CD4-positive, alpha-beta T cell treated with Interleukin-4 for 1 hour (primary cell): ENCODE results near the gene UBE2S.

ENCODE experiments used
- DNase-seq, 2 donors: peaks; one replicate each; pipeline ENCODE4 v3.0.0-alpha.2; 2020 to 2022

UBE2S gene

GRCh38 chr19:55382013-55382412 lies 25.6 kb downstream of the UBE2S start:
- DNase-seq: no peak

DNA sequence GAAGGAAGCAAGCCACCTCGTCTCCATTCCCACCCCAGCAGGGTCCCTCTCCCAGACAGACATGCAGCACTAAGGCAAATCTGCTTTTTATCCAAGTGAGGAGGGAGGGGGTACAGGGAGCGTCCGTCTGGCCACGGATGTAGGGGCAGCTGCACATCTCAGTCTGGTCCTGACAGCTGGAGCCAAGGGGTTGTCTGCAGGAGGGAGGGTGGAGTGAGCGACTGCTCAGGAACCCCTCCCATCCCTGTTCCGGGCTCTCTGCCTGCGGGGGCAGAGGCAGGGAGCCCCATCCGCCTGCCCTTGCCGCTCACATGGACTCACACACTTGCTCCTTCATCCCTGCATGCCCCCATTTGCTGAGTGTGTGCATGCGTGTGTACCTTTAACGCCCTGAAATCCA lies 28.4 kb downstream of the UBE2S start:
- DNase-seq: no peak

DNA sequence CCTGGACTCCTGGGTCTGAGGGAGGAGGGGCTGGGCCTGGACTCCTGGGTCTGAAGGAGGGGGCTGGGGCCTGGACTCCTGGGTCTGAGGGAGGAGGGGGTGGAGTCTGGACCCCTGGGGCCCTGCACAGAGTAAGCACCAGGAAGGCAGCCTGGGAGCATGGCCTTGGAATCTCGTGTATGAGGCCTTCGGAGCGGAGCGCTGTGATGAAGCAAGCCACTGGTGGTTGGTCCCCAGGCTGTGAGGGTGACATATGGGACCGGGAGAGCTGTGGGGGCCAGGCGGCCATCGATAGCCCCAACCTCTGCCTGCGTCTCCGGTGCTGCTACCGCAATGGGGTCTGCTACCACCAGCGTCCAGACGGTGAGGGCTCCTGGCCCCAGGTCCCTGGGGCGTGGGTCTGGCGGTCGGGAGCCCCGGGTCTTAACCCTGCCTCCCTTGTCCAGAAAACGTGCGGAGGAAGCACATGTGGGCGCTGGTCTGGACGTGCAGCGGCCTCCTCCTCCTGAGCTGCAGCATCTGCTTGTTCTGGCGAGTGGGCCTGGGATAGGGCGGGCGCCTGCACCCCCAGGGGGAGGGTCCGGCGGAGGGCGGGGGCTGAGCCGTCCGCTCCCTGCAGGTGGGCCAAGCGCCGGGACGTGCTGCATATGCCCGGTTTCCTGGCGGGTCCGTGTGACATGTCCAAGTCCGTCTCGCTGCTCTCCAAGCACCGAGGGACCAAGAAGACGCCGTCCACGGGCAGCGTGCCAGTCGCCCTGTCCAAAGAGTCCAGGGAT lies 30.0 kb downstream of the UBE2S start:
- no peak for DNase-seq

- DNase-seq: no peak
Observed at GRCh38 chr19:55376241-55376933, 31.2 kb downstream of the UBE2S start, which contains the start of gene TMEM190. TSS of gene TMEM190 (plus strand) at chr19:55376826. CDS start at chr19:55376854, 28 bp downstream.

DNA sequence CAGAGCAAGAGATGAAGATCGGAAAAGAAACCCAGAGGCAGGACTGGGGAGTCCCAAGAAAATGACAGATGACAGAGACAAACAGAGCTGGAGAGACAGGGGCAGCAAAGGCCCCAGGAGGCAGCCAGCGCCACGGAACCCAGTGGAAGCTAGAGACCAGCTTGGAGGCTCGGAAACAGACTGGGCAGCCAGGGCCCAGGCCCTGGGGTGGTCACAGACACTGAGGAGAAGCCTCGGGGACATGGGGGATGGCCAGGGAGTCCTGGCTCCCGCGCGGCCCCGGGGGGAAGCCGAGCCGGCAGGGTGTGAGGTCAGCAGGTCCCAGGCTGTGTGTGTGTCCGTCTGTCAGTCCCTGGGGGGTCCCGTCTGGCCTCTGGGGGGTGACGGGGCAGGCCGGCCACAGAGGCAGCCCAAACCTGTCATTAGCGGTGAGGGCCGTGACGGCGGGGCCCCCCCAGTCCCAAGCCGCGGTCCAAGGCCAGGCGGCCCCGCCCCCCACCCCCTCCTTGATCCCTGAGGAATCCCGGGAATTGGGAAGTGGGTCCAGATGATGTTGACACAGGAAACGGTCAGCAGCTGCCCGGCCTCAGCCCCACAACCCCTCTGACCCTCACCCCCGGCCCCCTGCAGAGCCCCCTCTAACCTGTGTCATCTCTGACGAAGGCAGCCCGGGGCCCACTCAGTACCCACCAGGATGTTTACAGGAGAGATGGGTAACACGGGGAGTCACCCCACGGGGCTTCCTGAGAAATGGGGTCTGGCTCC lies 33.4 kb downstream of the UBE2S start:
- no peak for DNase-seq

- no peak for DNase-seq
Observed at GRCh38 chr19:55373306-55373992, 34.1 kb downstream of the UBE2S start.

DNA sequence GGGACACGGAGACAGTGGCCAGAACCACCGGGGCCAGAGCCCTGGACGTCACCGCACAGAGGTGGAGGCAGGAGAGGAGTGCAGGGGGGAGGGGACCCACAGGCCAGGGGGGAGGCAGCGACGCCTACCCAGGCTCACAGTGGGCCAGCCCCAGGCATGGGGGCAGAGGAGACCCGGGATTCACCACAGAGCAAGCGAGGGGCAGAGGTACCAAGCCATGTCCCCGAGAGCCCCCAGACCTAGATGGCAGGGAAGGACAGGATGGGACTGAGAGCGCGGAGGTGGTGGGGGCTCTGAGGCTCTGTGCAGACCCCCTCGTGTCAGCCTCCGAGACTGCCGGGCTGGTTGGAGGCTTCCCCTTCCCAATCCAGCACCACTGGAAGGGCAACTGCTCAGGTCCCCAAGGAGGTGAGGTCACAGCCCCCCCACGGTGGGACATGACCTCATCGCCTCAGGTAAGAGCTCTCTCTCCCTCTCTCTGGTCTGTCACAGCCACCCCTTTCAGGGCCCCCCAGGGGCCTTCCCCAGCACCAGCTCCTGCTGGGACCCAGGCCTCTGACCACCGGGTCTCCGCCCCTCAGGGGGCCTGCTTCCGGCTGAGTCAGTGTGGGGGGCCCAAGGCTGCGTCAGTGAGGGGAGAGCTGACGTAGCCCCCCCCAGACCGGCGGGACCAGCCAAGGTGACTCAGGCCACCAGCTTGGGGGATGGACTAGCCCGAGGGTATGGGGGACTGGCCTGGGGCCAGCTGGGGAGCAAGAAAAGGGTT lies 35.1 kb downstream of the UBE2S start:
- no peak for DNase-seq

GRCh38 chr19:55370305-55370988 lies 37.1 kb downstream of the UBE2S start, which contains the start of gene IL11:
TSS of gene IL11 (minus strand) at chr19:55370463. CDS start at chr19:55370310, 153 bp downstream.
- DNase-seq: no peak

- DNase-seq: peak in 1 of 2 donors; percentile 17
Observed at GRCh38 chr19:55369653-55370304, 37.8 kb downstream of the UBE2S start.

GRCh38 chr19:55368701-55369563 lies 38.7 kb downstream of the UBE2S start:
- no peak for DNase-seq

GRCh38 chr19:55368106-55368505 lies 39.5 kb downstream of the UBE2S start:
- DNase-seq: no peak

DNA sequence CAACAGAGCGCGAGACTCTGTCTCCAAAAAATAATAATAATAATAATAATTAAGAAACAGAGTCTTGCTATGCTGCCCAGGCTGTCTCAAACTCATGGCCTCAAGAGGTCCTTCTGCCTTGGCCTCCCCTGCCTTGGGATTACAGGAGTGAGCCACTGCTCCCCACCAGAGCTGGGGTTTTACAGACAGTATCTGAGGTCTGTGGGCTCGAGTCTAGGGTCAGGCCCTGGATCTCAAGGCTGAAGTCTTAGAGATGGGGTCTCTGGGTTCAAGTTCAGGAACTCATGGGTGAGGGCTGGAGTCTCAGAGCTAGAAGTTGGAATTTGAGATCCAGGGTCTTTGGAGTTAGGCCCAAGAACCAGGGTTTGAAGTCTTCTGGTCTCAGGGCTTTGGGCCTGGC lies 40.8 kb downstream of the UBE2S start:
- DNase-seq: no peak

GRCh38 chr19:55365964-55366363 lies 41.6 kb downstream of the UBE2S start:
- no peak for DNase-seq

DNA sequence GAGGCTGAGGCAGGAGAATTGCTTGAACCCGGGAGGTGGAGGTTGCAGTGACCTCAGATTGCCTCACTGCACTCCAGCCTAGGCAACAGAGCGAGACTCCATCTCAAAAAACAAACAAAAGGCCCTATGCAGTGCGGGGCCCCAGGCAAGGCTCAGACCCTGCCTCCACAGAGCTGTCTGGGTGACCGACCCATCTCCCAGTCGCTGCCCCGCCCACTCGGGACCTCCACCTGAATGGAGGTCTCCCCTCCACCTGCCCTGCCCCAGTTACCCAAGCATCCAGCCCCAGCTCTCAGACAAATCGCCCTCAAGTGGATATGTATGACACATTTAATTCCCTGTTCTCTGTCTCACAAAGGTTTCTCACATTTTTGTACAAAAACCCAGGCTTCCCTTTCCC lies 42.3 kb downstream of the UBE2S start:
- DNase-seq: no peak

- DNase-seq: no peak
Observed at GRCh38 chr19:55362990-55363716, 44.4 kb downstream of the UBE2S start, which contains the start of gene GARIN5B. TSS of gene GARIN5B (minus strand) at chr19:55363260. CDS start at chr19:55363066, 194 bp downstream.

GRCh38 chr19:55362174-55362989 lies 45.2 kb downstream of the UBE2S start:
- DNase-seq: no peak

GRCh38 chr19:55360902-55361301 lies 46.7 kb downstream of the UBE2S start:
- DNase-seq: no peak
